GM18498 (cell line): ENCODE data around the gene CDK10.
"Not testable (repeated sequence)": the region's sequence is repeated elsewhere in the genome, so short reads cannot be mapped to it uniquely, and the experiment has no call there.

ENCODE experiments used
- ATAC-seq: cut with Tn5 transposase; IDR thresholded peaks from one replicate; pipeline ENCODE4 v1.9.1; 2021; ENCODE audit warnings: mild to moderate bottlenecking, moderate library complexity; ENCODE audit not compliant: unreplicated experiment

The CDK10 gene

DNA sequence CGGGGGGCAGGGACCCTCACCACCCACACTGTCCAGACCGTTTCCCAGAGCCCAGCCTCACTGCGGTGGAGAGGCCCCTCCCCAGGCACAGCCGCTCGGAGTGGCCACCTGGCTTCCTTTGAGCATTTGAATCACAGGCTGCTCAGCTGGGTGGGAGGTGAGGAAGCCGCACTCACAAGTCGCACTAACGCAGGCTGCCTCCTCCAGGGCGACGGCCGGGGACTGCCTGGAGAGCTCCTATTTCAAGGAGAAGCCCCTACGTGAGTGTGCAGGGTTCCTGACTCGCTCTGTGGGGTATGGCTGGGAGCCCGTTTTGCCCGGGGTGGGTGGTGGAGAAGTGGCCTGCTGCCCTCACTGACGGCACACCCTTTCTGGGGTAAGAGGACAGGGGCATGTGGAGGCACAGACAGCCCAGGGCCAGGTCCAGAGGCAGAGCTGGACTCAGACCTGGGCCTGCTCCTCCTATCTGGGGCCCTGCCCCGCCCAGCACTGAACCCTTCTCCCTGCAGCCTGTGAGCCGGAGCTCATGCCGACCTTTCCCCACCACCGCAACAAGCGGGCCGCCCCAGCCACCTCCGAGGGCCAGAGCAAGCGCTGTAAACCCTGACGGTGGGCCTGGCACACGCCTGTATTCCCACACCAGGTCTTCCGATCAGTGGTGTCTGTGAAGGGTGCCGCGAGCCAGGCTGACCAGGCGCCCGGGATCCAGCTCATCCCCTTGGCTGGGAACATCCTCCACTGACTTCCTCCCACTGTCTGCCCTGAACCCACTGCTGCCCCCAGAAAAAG is 8.8 kb downstream of the CDK10 start:
- no peak for ATAC-seq

DNA sequence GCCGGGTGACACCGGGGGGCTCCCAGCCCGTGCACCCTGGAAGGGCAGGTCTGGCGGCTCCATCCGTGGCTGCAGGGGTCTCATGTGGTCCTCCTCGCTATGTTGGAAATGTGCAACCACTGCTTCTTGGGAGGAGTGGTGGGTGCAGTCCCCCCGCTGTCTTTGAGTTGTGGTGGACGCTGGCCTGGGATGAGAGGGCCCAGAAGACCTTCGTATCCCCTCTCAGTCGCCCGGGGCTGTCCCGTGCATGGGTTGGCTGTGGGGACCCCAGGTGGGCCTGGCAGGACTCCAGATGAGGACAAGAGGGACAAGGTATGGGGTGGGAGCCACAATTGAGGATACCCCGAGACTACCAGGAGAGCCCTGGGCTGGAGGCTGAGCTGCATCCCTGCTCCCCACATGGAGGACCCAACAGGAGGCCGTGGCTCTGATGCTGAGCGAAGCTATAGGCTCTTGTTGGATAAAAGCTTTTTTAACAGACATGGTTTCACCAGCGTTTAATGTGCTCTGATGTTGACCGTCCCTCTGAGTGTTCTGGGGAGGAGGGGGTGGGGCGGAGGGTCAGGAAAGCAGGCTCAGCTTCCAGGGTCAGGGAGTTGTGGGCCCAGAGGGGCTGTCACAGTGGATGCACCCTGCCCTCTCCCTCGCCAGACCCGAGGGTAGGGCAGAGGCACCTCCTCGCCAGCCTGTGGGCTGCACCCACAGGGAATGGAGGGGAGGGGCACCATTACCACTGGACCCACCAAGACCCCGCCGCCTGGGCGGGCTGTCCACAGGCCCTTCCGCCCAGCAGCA is 9.6 kb downstream of the CDK10 start:
- no peak for ATAC-seq

DNA sequence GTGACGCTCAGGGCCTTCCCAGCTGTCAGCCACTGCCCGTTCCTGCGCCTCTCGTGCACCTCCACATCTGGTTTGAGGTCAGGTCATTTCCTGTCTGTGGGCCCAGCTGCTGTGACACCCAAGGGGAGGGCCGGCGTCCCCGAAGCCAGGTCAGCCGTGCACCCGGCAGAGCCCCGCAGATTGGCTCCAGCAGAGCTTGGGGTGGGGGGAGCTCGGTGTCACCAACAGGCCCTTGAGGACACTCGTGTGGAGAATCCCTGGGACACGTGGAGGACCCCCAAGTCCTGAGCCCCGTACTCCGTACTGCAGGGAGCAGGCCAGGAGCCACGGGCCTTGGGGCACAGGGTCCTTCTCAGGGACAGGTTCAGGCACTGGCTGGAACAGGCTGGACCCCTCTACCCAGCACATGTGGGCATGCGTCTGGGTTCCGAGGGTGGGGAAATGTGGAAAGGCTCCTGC is 10.2 kb downstream of the CDK10 start:
- ATAC-seq, result no peak

DNA sequence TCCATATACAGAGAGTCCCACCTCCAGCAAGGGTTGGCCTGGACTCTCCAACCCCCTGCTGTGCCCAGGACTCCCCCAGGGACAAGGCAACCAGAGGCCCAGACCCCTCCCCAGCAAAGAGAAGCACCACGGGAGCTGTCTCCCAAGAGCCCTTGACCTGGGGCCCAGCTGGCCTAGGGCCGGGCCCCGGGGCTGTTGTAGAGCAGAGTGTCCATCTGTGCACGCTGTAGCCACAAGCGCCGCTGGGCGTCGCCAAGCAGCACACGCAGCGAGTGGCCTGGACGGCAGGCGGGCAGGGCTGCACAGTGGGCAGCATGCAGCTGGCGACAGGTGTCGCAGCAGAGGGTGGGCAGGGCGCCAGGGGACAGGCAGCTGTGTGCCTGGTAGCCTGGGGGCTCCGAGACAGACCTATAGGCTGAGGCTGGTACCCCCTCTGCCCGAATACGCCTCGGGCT is 10.7 kb downstream of the CDK10 start:
- no peak for ATAC-seq

DNA sequence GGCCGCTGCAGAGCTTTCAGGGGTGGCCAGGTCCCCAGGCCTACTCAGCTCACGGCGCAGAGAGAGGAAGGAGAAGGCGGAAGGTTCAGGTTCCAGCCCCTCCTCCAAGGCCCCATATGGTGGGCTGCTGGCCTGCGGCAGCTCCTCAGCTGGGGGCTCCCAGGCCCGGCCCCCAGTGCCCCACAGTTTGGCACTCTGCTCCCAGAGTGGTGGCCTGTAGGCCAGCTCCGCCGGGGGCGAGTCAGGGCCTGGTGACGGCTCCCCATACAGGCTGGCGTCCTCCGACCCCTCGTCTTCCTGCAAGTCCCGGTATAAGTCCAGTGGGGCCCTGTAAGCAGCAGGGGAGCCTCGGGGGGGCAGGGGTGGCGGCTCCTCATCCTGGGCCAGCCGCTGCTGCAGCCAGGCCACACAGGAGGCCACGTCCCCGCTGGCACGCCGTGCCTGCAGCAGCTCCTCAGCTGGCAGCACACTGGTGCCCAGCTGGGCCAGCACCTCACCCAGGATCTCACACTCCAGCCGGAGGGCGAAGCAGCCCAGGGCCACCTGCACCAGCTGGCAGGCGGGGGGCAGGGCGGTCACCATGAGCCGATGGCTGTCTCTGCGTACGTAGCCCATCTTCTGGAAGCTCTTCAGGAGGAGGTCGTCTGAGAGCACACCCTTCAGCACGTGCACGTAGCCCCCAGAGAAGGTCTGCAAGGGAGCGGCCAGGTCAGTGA is 11.3 kb downstream of the CDK10 start:
- no peak for ATAC-seq

DNA sequence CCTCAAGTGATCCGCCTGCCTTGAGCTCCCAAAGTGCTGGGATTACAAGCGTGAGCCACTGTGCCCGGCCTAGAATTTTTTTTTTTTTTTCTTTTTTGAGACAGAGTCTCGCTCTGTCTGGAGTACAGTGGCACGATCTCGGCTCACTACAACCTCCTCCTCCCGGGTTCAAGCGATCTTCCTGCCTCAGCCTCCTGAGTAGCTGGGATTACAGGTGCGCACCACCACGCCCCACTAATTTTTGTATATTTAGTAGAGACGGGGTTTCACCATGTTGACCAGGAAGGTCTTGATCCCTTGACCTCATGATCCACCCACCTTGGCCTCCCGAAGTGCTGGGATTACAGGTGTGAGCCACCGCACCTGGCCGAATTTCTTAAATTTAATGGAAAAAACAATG is 12.2 kb downstream of the CDK10 start:
- ATAC-seq, result not testable (repeated sequence)

DNA sequence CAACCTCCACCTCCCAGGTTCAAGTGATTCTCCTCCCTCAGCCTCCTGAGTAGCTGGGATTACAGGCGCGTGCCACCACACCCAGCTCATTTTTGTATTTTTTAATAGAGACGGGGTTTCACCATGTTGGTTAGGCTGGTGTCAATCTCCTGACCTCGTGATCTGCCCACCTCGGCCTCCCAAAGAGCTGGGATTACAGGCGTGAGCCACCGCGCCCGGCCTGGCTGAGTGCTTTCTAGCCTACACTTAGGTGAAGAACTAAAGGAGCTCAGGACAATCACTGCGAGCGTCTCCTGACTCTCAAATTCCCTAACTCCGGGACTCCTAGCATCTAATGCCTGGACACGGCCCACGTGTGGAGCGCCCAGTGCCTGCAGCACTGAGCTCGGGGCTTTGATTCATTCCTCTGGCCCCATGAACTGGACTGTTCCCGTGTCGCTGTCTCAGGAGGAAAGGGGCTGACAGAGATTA is 13.2 kb downstream of the CDK10 start:
- not testable (repeated sequence) for ATAC-seq

DNA sequence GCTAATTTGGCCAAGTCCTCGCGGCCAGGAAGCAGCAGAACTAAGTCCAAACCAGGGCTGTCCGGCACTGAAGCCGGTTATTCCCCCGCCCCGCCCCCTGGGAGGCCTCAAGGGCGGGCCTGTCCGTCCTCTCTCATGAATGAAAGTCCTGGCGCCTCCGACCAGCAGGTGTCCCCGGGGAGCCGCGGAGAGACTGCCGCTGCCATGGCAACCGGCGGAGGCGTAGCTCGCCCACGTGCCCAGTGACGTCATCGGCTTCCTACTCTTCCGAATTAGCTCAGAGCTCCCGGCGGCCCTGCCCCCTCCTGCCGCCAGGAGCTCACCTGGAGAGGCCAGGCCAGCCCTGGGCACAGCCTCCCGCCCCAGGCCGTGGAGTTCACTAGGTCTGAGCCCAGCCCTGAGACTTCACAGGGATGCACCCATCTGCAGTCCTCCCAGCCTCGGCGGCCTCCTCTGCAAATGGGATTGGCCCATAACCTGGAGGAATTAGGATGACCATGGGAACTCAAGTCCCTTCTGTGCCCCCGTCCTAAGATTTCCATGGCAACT is 13.7 kb downstream of the CDK10 start:
- ATAC-seq, result peak; percentile 50

DNA sequence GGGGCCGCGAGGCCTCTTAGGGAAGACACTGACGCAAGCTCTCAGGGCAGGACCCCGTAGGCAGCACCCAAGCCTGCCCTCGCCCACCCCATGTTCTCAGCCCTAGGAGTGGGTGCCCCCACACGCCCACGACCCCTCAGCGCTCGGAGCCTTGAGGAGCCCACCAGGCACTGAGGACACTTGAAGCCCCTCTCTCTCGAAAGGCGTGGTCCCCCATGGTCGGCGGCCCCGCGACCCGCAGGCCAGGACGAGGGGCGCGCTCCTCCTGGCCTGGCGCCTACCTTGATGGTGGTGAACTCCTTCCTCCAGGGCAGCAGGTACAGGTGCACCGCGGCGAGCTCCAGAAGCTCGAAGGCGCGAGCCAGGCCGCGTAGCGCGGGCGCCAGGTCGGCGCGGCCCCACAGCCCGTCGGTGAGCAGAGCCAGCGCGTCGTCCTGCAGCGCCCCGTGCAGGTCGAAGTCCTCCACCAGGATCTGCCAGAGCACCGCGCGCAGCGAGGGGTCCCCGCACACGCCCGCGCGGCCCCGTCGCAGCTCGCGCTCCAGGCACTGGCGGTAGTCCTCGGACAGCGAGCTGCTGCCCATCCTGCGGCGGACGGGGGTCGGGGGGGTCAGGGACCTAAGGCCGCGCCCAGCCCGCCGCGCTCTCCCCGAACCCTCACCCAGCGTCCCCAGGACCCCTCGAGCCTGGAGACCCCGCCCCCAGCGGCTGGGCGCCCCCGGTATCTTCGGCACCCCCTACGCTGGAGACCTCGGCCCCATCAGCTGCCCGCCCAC is 14.3 kb downstream of the CDK10 start:
- ATAC-seq, result no peak

DNA sequence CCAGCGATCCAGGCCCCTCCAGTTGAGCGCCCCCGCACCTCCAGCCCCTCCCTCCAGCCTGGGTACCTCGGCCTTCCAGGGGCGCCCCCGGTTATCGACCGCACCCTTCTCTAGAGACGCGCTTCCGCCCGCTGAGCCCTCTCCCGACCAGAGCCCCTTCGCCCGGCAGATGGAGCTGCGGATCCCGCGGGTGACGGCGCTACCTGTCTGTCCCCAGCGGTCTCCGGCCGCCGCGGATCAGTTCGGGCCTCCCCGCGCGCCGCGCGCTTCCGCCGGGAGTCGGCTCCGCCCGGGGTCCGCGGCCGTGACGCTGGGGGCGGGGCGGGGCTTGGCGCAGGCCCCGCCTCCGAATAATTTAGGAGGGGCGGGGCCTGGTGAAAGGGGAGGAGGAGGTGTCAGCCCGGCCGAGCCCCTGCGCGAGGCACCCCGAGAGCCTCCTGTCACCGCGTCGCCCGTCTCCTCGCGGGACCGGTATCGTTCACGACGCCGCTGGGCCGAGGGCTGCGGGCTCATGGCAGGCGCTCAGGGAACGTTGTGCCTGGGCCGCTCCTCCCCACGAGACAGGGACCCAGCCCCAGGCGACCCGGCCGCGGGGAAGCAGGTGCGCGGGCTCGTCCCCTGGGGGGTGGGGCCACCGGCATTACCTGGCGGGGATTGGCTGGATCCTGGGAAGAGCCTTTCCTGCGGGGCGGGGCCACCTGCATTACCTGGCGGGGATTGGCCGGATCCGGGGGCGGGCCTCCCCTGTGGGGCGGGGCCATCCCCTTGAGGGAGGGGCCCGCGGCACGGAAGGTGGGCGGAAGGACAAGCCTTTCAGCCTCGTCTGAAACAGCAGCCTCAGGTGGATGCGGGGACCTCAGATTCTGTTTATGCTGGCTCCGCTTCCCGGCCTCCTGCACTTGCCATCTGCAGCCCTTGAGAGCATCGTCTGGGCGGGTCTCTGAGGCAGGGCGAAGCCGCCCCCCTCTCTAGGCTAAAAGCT is 15.2 kb downstream of the CDK10 start, which contains the start of gene SPATA2L:
Gene SPATA2L (minus strand): TSS at position 281 of the 982 bp plus-strand sequence. CDS start 473 bp downstream, outside the sequence.
- ATAC-seq, result peak; percentile 75

DNA sequence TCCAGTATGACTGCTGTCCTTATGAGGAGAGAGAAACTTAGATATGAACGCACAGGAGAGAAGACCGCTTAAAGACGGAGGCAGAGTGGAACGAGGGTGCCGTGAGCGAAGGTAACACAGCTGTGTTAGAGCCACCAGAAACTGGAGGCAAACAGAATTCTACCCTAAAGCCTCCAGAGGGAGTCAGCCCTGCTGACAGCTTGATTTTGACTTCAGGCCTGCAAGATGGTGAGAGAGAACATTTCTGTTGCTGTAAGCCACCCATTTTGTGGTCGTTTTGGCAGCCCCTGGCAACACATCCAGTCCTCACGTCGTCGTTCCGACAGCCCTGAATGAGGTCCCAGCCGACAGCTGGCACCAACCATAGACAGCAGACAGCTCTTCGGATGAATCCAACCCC is 17.8 kb downstream of the CDK10 start:
- no peak for ATAC-seq

DNA sequence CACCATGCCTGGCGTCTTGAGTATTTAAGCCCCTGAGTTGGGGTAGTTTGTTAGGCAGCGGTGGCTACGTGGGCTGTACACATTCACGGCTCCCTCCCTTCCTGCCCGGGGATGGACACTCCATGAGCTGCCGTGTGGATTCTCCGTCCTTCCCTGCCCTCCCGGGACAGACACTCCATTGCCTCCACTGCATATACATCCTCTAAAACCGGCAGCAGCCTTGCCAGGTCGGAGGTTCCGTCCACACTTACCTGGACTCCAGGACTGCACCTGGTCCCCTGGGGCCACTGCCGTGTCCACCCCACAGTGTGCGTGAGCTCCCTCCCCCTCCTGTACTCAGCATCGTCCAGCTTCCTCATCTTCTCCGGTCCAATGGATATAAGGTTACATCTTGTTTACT is 18.5 kb downstream of the CDK10 start:
- ATAC-seq, result no peak

DNA sequence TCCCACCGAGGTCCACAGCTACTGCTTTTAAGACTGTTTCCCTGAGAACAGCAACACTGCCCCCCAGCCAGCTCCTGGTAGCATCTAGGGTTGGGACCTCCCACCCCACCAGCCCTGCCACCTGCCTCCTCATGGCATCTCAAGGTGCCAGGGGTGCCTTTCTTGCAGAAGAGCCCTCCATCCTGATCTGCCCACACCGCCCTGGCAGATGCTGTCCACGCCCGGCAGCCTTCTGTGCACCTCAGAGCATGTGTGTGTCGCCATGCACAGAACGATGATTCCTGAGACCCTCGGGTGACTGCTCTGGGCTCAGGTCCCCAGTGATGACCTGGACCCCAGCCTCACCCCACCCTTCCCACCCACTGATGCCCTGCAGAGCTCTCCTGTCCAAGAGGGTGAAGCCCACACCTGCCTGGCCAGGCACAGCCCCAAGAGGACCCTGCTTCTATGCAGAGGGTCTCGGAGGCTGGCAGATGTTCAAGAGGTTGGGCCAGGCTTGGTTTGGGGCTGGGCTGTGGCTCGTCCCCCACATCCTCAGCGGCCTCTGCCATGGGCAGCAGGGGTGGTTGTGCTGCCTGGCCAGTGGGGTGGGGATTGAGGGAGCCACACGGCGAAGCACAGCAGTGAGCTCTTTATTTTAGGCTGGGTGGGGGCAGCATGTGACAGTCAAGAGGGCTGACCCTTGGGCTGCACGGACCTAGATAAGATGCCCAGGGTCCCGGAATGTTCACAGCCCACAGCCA is 20.2 kb downstream of the CDK10 start:
- ATAC-seq, result no peak

DNA sequence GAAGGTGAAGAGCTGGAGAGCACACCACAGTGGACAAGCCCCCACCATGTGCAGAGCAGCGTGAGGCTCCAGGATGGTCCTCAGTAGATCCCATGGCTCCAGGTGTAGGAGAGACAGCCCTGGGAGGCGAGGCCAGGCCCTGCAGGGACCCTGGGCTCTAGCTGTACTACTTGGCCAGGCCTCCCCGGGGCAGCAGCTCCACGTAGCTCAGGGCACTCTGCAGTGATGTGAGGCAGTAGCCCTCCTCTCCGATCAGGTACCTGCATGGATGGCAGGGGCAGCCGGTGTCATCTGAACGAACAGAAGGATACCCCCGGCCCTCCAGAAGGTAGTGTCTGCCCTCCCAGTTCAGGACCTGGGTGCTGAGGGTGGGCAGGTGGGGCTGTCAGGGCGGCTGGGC is 21.2 kb downstream of the CDK10 start:
- no peak for ATAC-seq

DNA sequence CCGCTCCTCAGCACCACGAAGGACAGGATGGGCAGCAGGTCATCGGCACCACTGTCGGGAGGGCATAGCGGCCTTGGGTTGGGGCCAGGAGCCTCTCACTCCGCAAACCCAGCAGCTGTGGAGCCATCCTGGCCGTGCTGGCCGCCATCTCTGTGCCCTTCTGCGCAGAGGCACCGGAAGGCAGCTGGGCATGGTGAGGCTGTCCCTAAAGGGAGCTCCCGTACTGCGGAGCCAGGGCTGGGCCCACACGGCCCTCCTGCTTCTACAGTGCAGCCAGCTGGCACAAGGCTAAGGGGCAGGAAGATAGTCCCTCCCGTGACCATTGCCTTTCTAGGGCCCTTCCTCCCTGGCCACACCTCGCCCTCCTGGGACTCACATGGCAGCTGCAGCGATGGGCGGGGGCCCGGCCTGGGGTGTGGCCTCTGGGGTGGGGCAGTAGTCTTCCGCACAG is 22.0 kb downstream of the CDK10 start:
- ATAC-seq, result no peak

DNA sequence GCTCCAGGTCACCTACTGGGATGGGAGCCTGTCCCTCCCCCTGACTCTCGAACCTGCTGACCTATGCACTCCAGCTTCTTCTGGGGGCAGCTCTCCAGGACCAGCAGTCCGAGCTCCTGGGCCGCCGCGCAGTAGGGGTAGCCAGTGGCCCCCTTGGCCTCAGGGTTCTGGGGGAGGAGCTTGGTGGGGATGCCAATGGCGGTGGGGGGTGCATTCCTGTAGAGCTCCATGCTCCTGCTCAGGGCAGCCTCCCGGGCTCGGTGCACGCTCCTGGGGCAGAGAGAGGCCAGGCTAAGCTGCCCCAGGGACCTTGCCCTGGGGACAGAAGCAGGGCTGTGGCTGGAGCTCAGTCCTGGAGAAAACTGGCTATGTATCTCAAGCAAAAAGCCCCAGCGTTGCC is 22.7 kb downstream of the CDK10 start:
- ATAC-seq, result no peak

DNA sequence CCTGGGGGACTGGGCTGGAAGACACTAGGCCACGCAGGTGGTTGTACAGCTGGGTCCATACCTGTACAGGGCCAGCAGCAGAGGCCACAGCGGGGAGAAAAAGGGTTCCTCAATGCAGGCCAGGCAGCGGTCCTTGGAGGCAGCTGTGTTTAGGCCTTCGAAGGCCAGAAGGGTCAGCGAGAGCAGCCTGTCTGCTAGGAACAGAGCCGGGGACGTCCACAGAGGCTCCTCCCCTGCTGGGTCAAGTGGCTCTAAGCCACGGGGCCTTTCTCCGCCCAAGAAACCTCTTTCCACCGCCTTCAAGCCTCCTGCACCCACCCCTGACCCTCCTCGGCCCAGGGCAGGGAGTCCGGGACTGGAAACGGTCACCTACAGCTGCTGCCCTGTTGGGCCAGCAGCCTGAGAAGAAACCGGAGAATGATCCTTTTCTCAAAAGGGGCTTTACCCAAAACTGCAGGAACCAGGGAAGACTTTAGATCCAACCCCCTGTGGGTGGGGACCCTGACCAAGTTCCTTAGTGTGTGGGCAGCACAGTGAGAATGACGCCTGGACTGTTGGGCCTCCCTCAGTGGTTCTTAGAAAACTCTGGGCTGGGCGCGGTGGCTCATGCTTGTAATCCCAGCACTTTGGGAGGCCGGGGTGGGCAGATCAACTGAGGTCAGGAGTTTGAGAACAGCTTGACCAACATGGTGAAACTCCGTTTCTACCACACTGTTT is 23.4 kb downstream of the CDK10 start:
- no peak for ATAC-seq
